CD14-positive monocyte (primary cell): ENCODE data around the gene ACSS2. TPM values are rescaled to one million over a fixed set of nuclear protein-coding genes. Genes with fewer than 3 reads are reported as not detected.

ENCODE experiments used
- DNase-seq, 3 donors: peaks; one replicate each; pipeline ENCODE4 v3.0.0-alpha.2; 2011 to 2022
- H2AFZ ChIP-seq: 2 replicates; pipeline ENCODE4 v1.6.0; 2012; ENCODE audit warnings: mild to moderate bottlenecking, low read depth, low read length, inconsistent platforms; ENCODE audit not compliant: insufficient read depth, poor library complexity, severe bottlenecking
- H3K27ac ChIP-seq, 2 donors: 1 replicate in 1 of 2; 2 replicates in 1 of 2; pipeline ENCODE4 v1.5.1; 2012 to 2013; ENCODE audit warnings: low read length in 2 of 2, control low read depth in 1 of 2, inconsistent platforms in 1 of 2, low read depth in 1 of 2, mild to moderate bottlenecking in 1 of 2
- H3K27me3 ChIP-seq, 2 donors: one replicate each; pipeline versions ENCODE4 v1.6.0 to v1.6.1; 2011 to 2013; ENCODE audit warnings: low read length in 2 of 2; ENCODE audit not compliant: control insufficient read depth in 2 of 2, insufficient read depth in 2 of 2
- H3K36me3 ChIP-seq, 2 donors: replicated peaks in 1 of 2; 1 replicate in 1 of 2; 2 replicates in 1 of 2; pipeline versions ENCODE4 v1.5.1 to v1.6.1; 2012 to 2013; ENCODE audit warnings: low read length in 2 of 2, control low read depth in 1 of 2, inconsistent platforms in 1 of 2, mild to moderate bottlenecking in 1 of 2; ENCODE audit not compliant: insufficient read depth in 2 of 2, control insufficient read depth in 1 of 2
- H3K4me1 ChIP-seq, 2 donors: 1 replicate in 1 of 2; 2 replicates in 1 of 2; pipeline versions ENCODE4 v1.5.1 to v1.6.1; 2012 to 2013; ENCODE audit warnings: low read length in 2 of 2, control low read depth in 1 of 2, inconsistent platforms in 1 of 2, mild to moderate bottlenecking in 1 of 2, moderate library complexity in 1 of 2; ENCODE audit not compliant: insufficient read depth in 2 of 2, control insufficient read depth in 1 of 2
- H3K4me2 ChIP-seq: replicated peaks from 2 replicates; pipeline ENCODE3; 2012; ENCODE audit warnings: low read length, moderate library complexity, mild to moderate bottlenecking; ENCODE audit not compliant: poor library complexity, severe bottlenecking; ENCODE audit errors: extremely low read depth
- H3K4me3 ChIP-seq, 3 experiments: fragments of 200-600 bp in 1 of 3; sonication (generic) in 1 of 3; replicated peaks in 1 of 3; 1 replicate in 2 of 3; 2 replicates in 1 of 3; pipeline ENCODE4 v1.5.1; 2011 to 2013; ENCODE audit warnings: low read length in 3 of 3, mild to moderate bottlenecking in 3 of 3, control low read depth in 2 of 3, low read depth in 2 of 3, inconsistent platforms in 1 of 3, moderate library complexity in 1 of 3
- H3K79me2 ChIP-seq: 2 replicates; pipeline ENCODE4 v1.6.0; 2012; ENCODE audit warnings: mild to moderate bottlenecking, control low read depth, inconsistent platforms, low read length, moderate library complexity; ENCODE audit not compliant: insufficient read depth
- H3K9ac ChIP-seq: 2 replicates; pipeline ENCODE4 v1.6.0; 2017; ENCODE audit warnings: low read length, mild to moderate bottlenecking; ENCODE audit not compliant: insufficient read depth, poor library complexity, severe bottlenecking
- H3K9me3 ChIP-seq, 2 donors: replicated peaks in 1 of 2; 1 replicate in 1 of 2; 2 replicates in 1 of 2; pipeline versions ENCODE4 v1.5.1 to v1.6.1; 2012 to 2013; ENCODE audit warnings: low read length in 2 of 2, control low read depth in 1 of 2; ENCODE audit not compliant: control insufficient read depth in 1 of 2, insufficient read depth in 1 of 2
- H4K20me1 ChIP-seq: 2 replicates; pipeline ENCODE4 v1.6.0; 2012; ENCODE audit warnings: mild to moderate bottlenecking, low read length, control low read depth, moderate library complexity; ENCODE audit not compliant: insufficient read depth
- H3K27ac Mint-ChIP-seq, 7 donors: one replicate each; pipeline ENCODE4 v1.8.0; 2020; ENCODE audit warnings: mild to moderate bottlenecking in 7 of 7, mixed read lengths in 7 of 7, moderate library complexity in 6 of 7, inconsistent platforms in 2 of 7
- H3K27me3 Mint-ChIP-seq, 3 donors: one replicate each; pipeline ENCODE4 v1.8.0; 2021 to 2022; ENCODE audit warnings: low read depth in 3 of 3, mild to moderate bottlenecking in 3 of 3, mixed read lengths in 3 of 3, moderate library complexity in 3 of 3, inconsistent platforms in 1 of 3
- H3K36me3 Mint-ChIP-seq, 2 donors: one replicate each; pipeline ENCODE4 v1.8.0; 2020; ENCODE audit warnings: mixed read lengths in 2 of 2, inconsistent platforms in 1 of 2, mild to moderate bottlenecking in 1 of 2
- H3K4me1 Mint-ChIP-seq: one replicate; pipeline ENCODE4 v1.8.0; 2020; ENCODE audit warnings: mild to moderate bottlenecking, mixed read lengths
- H3K4me3 Mint-ChIP-seq, 2 donors: one replicate each; pipeline ENCODE4 v1.8.0; 2020; ENCODE audit warnings: mild to moderate bottlenecking in 2 of 2, mixed read lengths in 2 of 2, moderate library complexity in 1 of 2
- H3K9me3 Mint-ChIP-seq, 7 donors: one replicate each; pipeline ENCODE4 v1.8.0; 2020 to 2022; ENCODE audit warnings: mixed read lengths in 7 of 7, mild to moderate bottlenecking in 6 of 7, moderate library complexity in 6 of 7, inconsistent platforms in 2 of 7
- WGBS: methylation state at CpG from one replicate; pipeline ENCODE4 v1.1.5; 2013; ENCODE audit warnings: missing lambda C conversion rate; ENCODE audit not compliant: insufficient coverage; 5-methylcytosine and 5-hydroxymethylcytosine counted together
- intact Hi-C, 2 donors: fragments of 100-400 bp; cut with micrococcal nuclease; formaldehyde crosslinking; loops; one replicate each; pipeline versions ENCODE4 v1.15.0 to v1.15.1; 2023
- polyA plus RNA-seq, 3 donors: library from polyadenylated mRNA; depleted of rRNA in 1 of 3; unstranded in 2 of 3; stranded (reverse) in 1 of 3; fragments of 300-500 nt in 2 of 3; fragments of >200 nt in 1 of 3; fragmentation: Illumina TruSeq in 2 of 3; gene quantifications; 1 replicate in 2 of 3; 2 replicates in 1 of 3; pipeline ENCODE4 v1.2.3, GENCODE V29; 2012 to 2021
- TF ChIP-seq, protein P1 (sequence below): fragments of 200-600 bp; IDR thresholded peaks from one replicate; pipeline ENCODE4 v1.8.0; 2022; ENCODE audit warnings: antibody characterized with exemption, mild to moderate bottlenecking

Gene ACSS2
- polyA plus RNA-seq, 3 donors: 37.7 to 67.2 (median 48.4) TPM

DNA sequence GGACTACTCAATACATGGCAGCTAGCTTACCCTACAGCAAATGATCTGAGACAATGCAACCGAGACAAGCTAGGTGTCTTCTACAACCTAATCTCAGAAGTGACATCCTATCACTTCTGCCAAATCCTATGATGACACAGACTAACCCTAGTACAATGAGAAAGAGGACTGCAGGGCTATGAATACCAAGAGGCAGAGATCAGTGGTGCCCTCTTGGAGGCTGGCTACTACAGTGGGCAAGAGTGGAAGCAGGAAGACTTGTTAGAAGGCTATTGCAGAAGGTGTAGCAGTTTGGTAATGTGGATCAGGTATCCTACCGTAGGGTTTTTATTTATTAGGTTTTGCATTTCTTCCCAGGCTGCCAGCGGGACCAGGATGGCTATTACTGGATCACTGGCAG lies 48.9 kb downstream of the ACSS2 start:
- no peaks in the 10 kb centered on the region for H3K9me3 Mint-ChIP-seq
- Histone ChIP-seq H4K20me1 (no peaks in the 10 kb centered on the region), H3K9me3 (no peaks in the 10 kb centered on the region), H3K79me2 (no peaks in the 10 kb centered on the region), H3K4me3 (no peak overlapping the region), H3K27ac (no peak overlapping the region), H3K4me2 (no peak overlapping the region), H3K4me1 (no peaks in the 10 kb centered on the region), H2AFZ (no peak overlapping the region), H3K36me3 (peaks cover 90 to 100% of the 10 kb centered on the region in 2 donors), H3K27me3 (no peaks in the 10 kb centered on the region), H3K9ac (no peak overlapping the region)
- no peak for DNase-seq
- peaks cover 0 to 52% of the 10 kb centered on the region in 2 donors for H3K36me3 Mint-ChIP-seq
- peaks cover 1% of the 10 kb centered on the region for H3K4me1 Mint-ChIP-seq
- peaks cover 0 to 4% (median 0%) of the 10 kb centered on the region in 3 donors for H3K27me3 Mint-ChIP-seq
- H3K27ac Mint-ChIP-seq: peak overlapping the region in 3 of 7 donors; percentile 32 to 63 (median 40)
- WGBS: no CpG with 5 or more reads among the region's 3 CpGs
- no peak overlapping the region for H3K4me3 Mint-ChIP-seq
- TF ChIP-seq, protein P1, sequence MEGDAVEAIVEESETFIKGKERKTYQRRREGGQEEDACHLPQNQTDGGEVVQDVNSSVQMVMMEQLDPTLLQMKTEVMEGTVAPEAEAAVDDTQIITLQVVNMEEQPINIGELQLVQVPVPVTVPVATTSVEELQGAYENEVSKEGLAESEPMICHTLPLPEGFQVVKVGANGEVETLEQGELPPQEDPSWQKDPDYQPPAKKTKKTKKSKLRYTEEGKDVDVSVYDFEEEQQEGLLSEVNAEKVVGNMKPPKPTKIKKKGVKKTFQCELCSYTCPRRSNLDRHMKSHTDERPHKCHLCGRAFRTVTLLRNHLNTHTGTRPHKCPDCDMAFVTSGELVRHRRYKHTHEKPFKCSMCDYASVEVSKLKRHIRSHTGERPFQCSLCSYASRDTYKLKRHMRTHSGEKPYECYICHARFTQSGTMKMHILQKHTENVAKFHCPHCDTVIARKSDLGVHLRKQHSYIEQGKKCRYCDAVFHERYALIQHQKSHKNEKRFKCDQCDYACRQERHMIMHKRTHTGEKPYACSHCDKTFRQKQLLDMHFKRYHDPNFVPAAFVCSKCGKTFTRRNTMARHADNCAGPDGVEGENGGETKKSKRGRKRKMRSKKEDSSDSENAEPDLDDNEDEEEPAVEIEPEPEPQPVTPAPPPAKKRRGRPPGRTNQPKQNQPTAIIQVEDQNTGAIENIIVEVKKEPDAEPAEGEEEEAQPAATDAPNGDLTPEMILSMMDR: no peak
- intact Hi-C loops: no loop called here

DNA sequence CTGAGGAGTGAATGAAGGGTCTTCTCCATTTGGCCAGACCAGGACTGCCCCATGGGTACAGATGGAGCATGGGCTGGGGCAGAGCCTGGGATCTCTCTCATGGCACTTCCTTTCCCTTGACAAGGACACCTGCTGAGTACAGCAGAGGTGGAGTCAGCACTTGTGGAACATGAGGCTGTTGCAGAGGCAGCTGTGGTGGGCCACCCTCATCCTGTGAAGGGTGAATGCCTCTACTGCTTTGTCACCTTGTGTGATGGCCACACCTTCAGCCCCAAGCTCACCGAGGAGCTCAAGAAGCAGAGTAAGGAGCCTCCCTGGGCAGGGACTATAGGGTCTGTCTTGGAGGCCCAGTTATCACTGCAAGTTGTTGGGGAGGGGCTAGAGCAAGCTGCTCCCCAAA lies 49.6 kb downstream of the ACSS2 start:
- H3K27ac Mint-ChIP-seq: peak overlapping the region in 4 of 7 donors; percentile 17 to 54 (median 36)

More for the DNA sequence above, 49.6 kb downstream of the ACSS2 start:
- Mint-ChIP-seq H3K27me3 (peaks cover 0 to 4% (median 0%) of the 10 kb centered on the region in 3 donors), H3K4me1 (no peaks in the 10 kb centered on the region), H3K4me3 (no peak overlapping the region), H3K9me3 (no peaks in the 10 kb centered on the region), H3K36me3 (peaks cover 0 to 59% of the 10 kb centered on the region in 2 donors)
- H4K20me1 ChIP-seq: no peaks in the 10 kb centered on the region
- no peaks in the 10 kb centered on the region for H3K27me3 ChIP-seq
- H3K4me1 ChIP-seq: no peaks in the 10 kb centered on the region
- intact Hi-C loops: no loop called here
- WGBS: no CpG with 5 or more reads among the region's 1 CpG
- peaks cover 89 to 100% of the 10 kb centered on the region in 2 donors for H3K36me3 ChIP-seq
- TF ChIP-seq, protein P1: no peak
- H3K9ac ChIP-seq: no peak overlapping the region
- H3K4me3 ChIP-seq: no peak overlapping the region
- peak overlapping the region in 1 of 2 donors; percentile 31 for H3K27ac ChIP-seq
- no peaks in the 10 kb centered on the region for H3K79me2 ChIP-seq
- H2AFZ ChIP-seq: no peak overlapping the region
- DNase-seq: no peak
- H3K9me3 ChIP-seq: no peaks in the 10 kb centered on the region
- H3K4me2 ChIP-seq: no peak overlapping the region
